HEK293 (cell line): ENCODE results near the gene TMEM202.

Experiments
- BCL11A ChIP-seq: fragments of 450-650 bp; formaldehyde crosslinking; IDR thresholded peaks from 2 replicates; pipeline ENCODE4 v1.5.1; 2016; ENCODE audit warnings: low read depth, missing biosample characterization, missing genetic modification characterization
- CTCF ChIP-seq: fragments of 450-650 bp; formaldehyde crosslinking; IDR thresholded peaks from 2 replicates; pipeline ENCODE4 v1.5.1; 2016; ENCODE audit warnings: missing biosample characterization, missing genetic modification characterization
- ZBTB8A ChIP-seq: fragments of 450-650 bp; formaldehyde crosslinking; IDR thresholded peaks from 2 replicates; pipeline ENCODE4 v1.5.1; 2016; ENCODE audit warnings: missing biosample characterization, missing genetic modification characterization
- ZNF292 ChIP-seq: fragments of 450-650 bp; formaldehyde crosslinking; IDR thresholded peaks from 2 replicates; pipeline ENCODE4 v1.5.1; 2016; ENCODE audit warnings: low read depth, missing biosample characterization, missing genetic modification characterization, borderline replicate concordance
- ZNF473 ChIP-seq: fragments of 450-650 bp; formaldehyde crosslinking; IDR thresholded peaks from 2 replicates; pipeline ENCODE4 v1.5.1; 2017; ENCODE audit warnings: missing biosample characterization, missing genetic modification characterization
- ZNF548 ChIP-seq: fragments of 450-650 bp; formaldehyde crosslinking; IDR thresholded peaks from 2 replicates; pipeline ENCODE4 v1.5.1; 2016; ENCODE audit warnings: missing biosample characterization, missing genetic modification characterization
- ZNF549 ChIP-seq: fragments of 450-650 bp; IDR thresholded peaks from 2 replicates; pipeline ENCODE4 v1.5.1; 2018; ENCODE audit warnings: missing biosample characterization, missing genetic modification characterization, mild to moderate bottlenecking, inconsistent platforms, moderate library complexity
- ZNF777 ChIP-seq: fragments of 450-650 bp; formaldehyde crosslinking; IDR thresholded peaks from 2 replicates; pipeline ENCODE4 v1.5.1; 2017; ENCODE audit warnings: missing biosample characterization, missing genetic modification characterization, borderline replicate concordance

GRCh38 chr15:72404841-72405240, 6.7 kb downstream of the TMEM202 start:
- TF ChIP-seq ZNF777 (tag by site-specific recombination): no peak
- no peak for TF ChIP-seq BCL11A (tag by site-specific recombination)
- TF ChIP-seq ZNF473: no peak
- TF ChIP-seq CTCF (tag by site-specific recombination): no peak
- TF ChIP-seq ZNF548 (tag by site-specific recombination): no peak
- TF ChIP-seq ZNF292 (tag by site-specific recombination): no peak
- no peak for TF ChIP-seq ZBTB8A (tag by site-specific recombination)
- TF ChIP-seq ZNF549 (tag by site-specific recombination): no peak
